K562 (cell line): ENCODE measurements around the gene CACNA2D3. TPM values are rescaled to one million over a fixed set of nuclear protein-coding genes. Genes with fewer than 3 reads are reported as not detected.

ENCODE experiments used
- ATAC-seq: fragments of 200-7000 bp; cut with Tn5 transposase; 3 replicates; pipeline ENCODE4 v1.9.1; 2020; ENCODE audit warnings: moderate library complexity
- BruUV-seq: library from RNA; stranded (reverse); fragments of 400-500 nt; replicated peaks from 2 replicates; lab custom pipeline; 2021; lab: Mats Ljungman, UMichigan
- CTCF ChIA-PET: fragments of 300-600 bp; formaldehyde crosslinking; extraction: SDS; loops from one replicate; lab custom pipeline; 2021; ENCODE audit warnings: low intra/inter-chr PET ratio; lab: Yijun Ruan, JAX
- POLR2A ChIA-PET: fragments of 300-600, 350-650 bp; sonication (Branson Sonifier 250); formaldehyde crosslinking; extraction: SDS; loops from one replicate; lab custom pipeline; 2021; ENCODE audit warnings: antibody characterized with exemption, inconsistent platforms; lab: Yijun Ruan, JAX
- DNase-seq, 4 experiments: peaks; one replicate each; pipeline versions ENCODE4 v3.0.0 to v3.0.0-alpha.2; 2011 to 2018; ENCODE audit warnings: low spot score in 3 of 4, mixed read lengths in 3 of 4; ENCODE audit errors: extremely low read depth in 1 of 4
- FAIRE-seq: peaks from 2 replicates; lab custom pipeline; 2011; peaks lifted over from hg19 to GRCh38; lab: Jason Lieb, UNC
- H2AFZ ChIP-seq: 2 replicates; pipeline ENCODE4 v1.6.0; 2011; ENCODE audit warnings: low read depth, low read length, control low read depth, inconsistent platforms
- H3K27ac ChIP-seq: fragments of 200-600 bp; 3 replicates; pipeline ENCODE4 v1.8.0; 2011; ENCODE audit warnings: low read depth, mild to moderate bottlenecking, control low read depth, inconsistent platforms, low read length, moderate library complexity, mixed read lengths; ENCODE audit errors: extremely low read depth
- H3K27me3 ChIP-seq, 2 experiments: fragments of 300-600 bp in 1 of 2; 2 replicates in 1 of 2; 3 replicates in 1 of 2; pipeline versions ENCODE4 v1.6.0 to v1.8.0; 2011; ENCODE audit warnings: inconsistent platforms in 2 of 2, low read length in 2 of 2, mild to moderate bottlenecking in 1 of 2, mixed read lengths in 1 of 2, moderate library complexity in 1 of 2; ENCODE audit not compliant: control insufficient read depth in 2 of 2, insufficient read depth in 2 of 2
- H3K36me3 ChIP-seq: fragments of 300-600 bp; 3 replicates; pipeline ENCODE4 v1.8.0; 2011; ENCODE audit warnings: mild to moderate bottlenecking, low read length, inconsistent platforms; ENCODE audit not compliant: control insufficient read depth, insufficient read depth
- H3K4me1 ChIP-seq, 2 experiments: fragments of 200-600 bp in 1 of 2; replicated peaks in 1 of 2; 2 replicates in 1 of 2; 3 replicates in 1 of 2; pipeline versions ENCODE4 v1.5.1 to v1.8.0; 2011; ENCODE audit warnings: inconsistent platforms in 2 of 2, low read length in 2 of 2, mild to moderate bottlenecking in 1 of 2, mixed read lengths in 1 of 2, moderate library complexity in 1 of 2; ENCODE audit not compliant: control insufficient read depth in 2 of 2, insufficient read depth in 2 of 2
- H3K4me2 ChIP-seq: 2 replicates; pipeline ENCODE4 v1.6.1; 2011; ENCODE audit warnings: low read length, control low read depth, inconsistent platforms, mixed read lengths; ENCODE audit not compliant: insufficient read depth
- H3K4me3 ChIP-seq: fragments of 200-600 bp; sonication (generic), shearing (Covaris generic); 2 replicates; pipeline ENCODE4 v1.5.1; 2016; ENCODE audit warnings: control low read depth, inconsistent platforms
- H3K79me2 ChIP-seq: fragments of 200-600 bp; 3 replicates; pipeline ENCODE4 v1.8.0; 2011; ENCODE audit warnings: low read length, inconsistent platforms; ENCODE audit not compliant: control insufficient read depth, insufficient read depth
- H3K9ac ChIP-seq, 2 experiments: 2 replicates each; pipeline versions ENCODE4 v1.6.0 to v1.6.1; 2011; ENCODE audit warnings: low read depth in 2 of 2, low read length in 2 of 2, control low read depth in 1 of 2, inconsistent platforms in 1 of 2, mild to moderate bottlenecking in 1 of 2, mixed read lengths in 1 of 2; ENCODE audit not compliant: insufficient read depth in 1 of 2
- H3K9me1 ChIP-seq: one replicate; pipeline ENCODE4 v1.6.0; 2011; ENCODE audit warnings: inconsistent platforms, mild to moderate bottlenecking, low read length, moderate library complexity; ENCODE audit not compliant: control insufficient read depth, insufficient read depth
- H3K9me3 ChIP-seq: replicated peaks from 2 replicates; pipeline ENCODE4 v1.5.1; 2011; ENCODE audit warnings: low read depth, low read length, inconsistent platforms; ENCODE audit not compliant: control insufficient read depth, insufficient read depth
- H4K20me1 ChIP-seq: replicated peaks from 2 replicates; pipeline ENCODE4 v1.6.1; 2011; ENCODE audit warnings: low read length, inconsistent platforms, mixed read lengths; ENCODE audit not compliant: control insufficient read depth, insufficient read depth
- C11orf30 ChIP-seq: fragments of 450-650 bp; IDR thresholded peaks from 2 replicates; pipeline ENCODE4 v1.6.1; 2016; ENCODE audit warnings: low read depth, mild to moderate bottlenecking
- EGR1 ChIP-seq: fragments of 450-650 bp; conservative IDR thresholded peaks from 2 replicates; pipeline ENCODE4 v1.6.1; 2017; ENCODE audit warnings: mild to moderate bottlenecking
- ELF4 ChIP-seq: fragments of 450-650 bp; formaldehyde crosslinking; IDR thresholded peaks from 2 replicates; pipeline ENCODE4 v1.4.0; 2022; ENCODE audit warnings: missing genetic modification characterization
- ETV6 ChIP-seq, 3 experiments: fragments of 150-350 bp in 1 of 3; sonication (generic) in 1 of 3; formaldehyde crosslinking in 1 of 3; IDR thresholded peaks; 2 replicates each; pipeline versions ENCODE4 v1.6.1 to v1.8.0; 2014 to 2022; ENCODE audit warnings: borderline replicate concordance in 2 of 3, low read depth in 2 of 3, antibody characterized with exemption in 1 of 3, low read length in 1 of 3, mild to moderate bottlenecking in 1 of 3, missing genetic modification reagents in 1 of 3
- FOXA3 ChIP-seq, 2 experiments: fragments of 450-650 bp in 1 of 2; sonication (generic) in 1 of 2; formaldehyde crosslinking; IDR thresholded peaks in 1 of 2; conservative IDR thresholded peaks in 1 of 2; 2 replicates each; pipeline versions ENCODE4 v1.4.0 to v1.8.0; 2020 to 2022; ENCODE audit warnings: mild to moderate bottlenecking in 2 of 2, missing genetic modification reagents in 1 of 2
- GTF2A2 ChIP-seq: IDR thresholded peaks from 2 replicates; pipeline ENCODE4 v1.6.1; 2016; ENCODE audit warnings: mild to moderate bottlenecking, missing genetic modification characterization, missing compliant biosample characterization
- HLTF ChIP-seq: fragments of 450-650 bp; IDR thresholded peaks from 2 replicates; pipeline ENCODE4 v1.6.1; 2016
- HOXB6 ChIP-seq: fragments of 250-450 bp; sonication (Bioruptor Pico); IDR thresholded peaks from 2 replicates; pipeline ENCODE4 v1.5.1; 2022; ENCODE audit warnings: mild to moderate bottlenecking, borderline replicate concordance
- LEF1 ChIP-seq: fragments of 450-650 bp; IDR thresholded peaks from 2 replicates; pipeline ENCODE4 v1.6.1; 2016; ENCODE audit warnings: mild to moderate bottlenecking
- MECOM ChIP-seq: fragments of 250-450 bp; sonication (Bioruptor Pico); IDR thresholded peaks from 2 replicates; pipeline ENCODE4 v1.8.0; 2022; ENCODE audit warnings: inconsistent platforms
- NFIX ChIP-seq: fragments of 250-450 bp; sonication (Bioruptor Pico); IDR thresholded peaks from 2 replicates; pipeline ENCODE4 v1.4.0; 2020; ENCODE audit warnings: low read depth, mild to moderate bottlenecking, moderate library complexity
- RBM14 ChIP-seq: fragments of 200-400 bp; formaldehyde crosslinking; IDR thresholded peaks from 2 replicates; pipeline ENCODE4 v1.6.1; 2018; ENCODE audit warnings: low read depth, mild to moderate bottlenecking, low read length, moderate library complexity, borderline replicate concordance; ENCODE audit not compliant: insufficient read depth
- RBM25 ChIP-seq: fragments of 200-400 bp; formaldehyde crosslinking; IDR thresholded peaks from 2 replicates; pipeline ENCODE4 v1.6.1; 2018; ENCODE audit warnings: low read length, low read depth, moderate library complexity; ENCODE audit not compliant: severe bottlenecking
- XRCC5 ChIP-seq: fragments of 200-400 bp; formaldehyde crosslinking; IDR thresholded peaks from 2 replicates; pipeline ENCODE4 v1.6.1; 2017; ENCODE audit warnings: low read depth, mild to moderate bottlenecking, low read length
- ZFP36 ChIP-seq: fragments of 150-350 bp; IDR thresholded peaks from 2 replicates; pipeline ENCODE4 v1.6.1; 2018; ENCODE audit warnings: low read length, low read depth; ENCODE audit not compliant: partially characterized antibody
- ZNF224 ChIP-seq: sonication (generic); formaldehyde crosslinking; IDR thresholded peaks from 2 replicates; pipeline ENCODE4 v1.8.0; 2022; ENCODE audit warnings: mild to moderate bottlenecking, missing genetic modification reagents
- WGBS: fragments of 100-300 bp; shearing (Covaris generic); methylation state at CpG from one replicate; pipeline ENCODE4 v1.1.6; 2016; ENCODE audit warnings: low coverage, mixed read lengths; ENCODE audit not compliant: insufficient coverage; ENCODE audit errors: missing lambda C conversion rate; 5-methylcytosine and 5-hydroxymethylcytosine counted together
- in situ Hi-C: fragments of 300-500 bp; cut with MboI; formaldehyde crosslinking; loops from 4 replicates; pipeline ENCODE4 v1.15.0; 2018; ENCODE audit warnings: inconsistent platforms, mixed read lengths
- intact Hi-C: fragments of 100-400 bp; cut with micrococcal nuclease; formaldehyde crosslinking; loops from 2 replicates; pipeline ENCODE4 v1.14.2; 2022
- polyA plus RNA-seq, 8 experiments: library from polyadenylated mRNA; depleted of rRNA in 4 of 8; stranded (reverse) in 5 of 8; unstranded in 3 of 8; fragments of >200 nt; fragmentation: Nextera tagmentation in 2 of 8; fragmentation: Illumina TruSeq in 1 of 8; extraction: Ambion mirVana in 2 of 8; extraction: Trizol in 1 of 8; gene quantifications; 2 replicates each; pipeline versions ENCODE4 v1.2.1 to v1.2.3, GENCODE V29; 2011 to 2014; ENCODE audit warnings: inconsistent platforms in 1 of 8, missing spikeins in 1 of 8
- total RNA-seq, 7 experiments: library from RNA; depleted of rRNA in 6 of 7; stranded (reverse); fragments of >200 nt in 6 of 7; fragmentation: Illumina TruSeq in 2 of 7; extraction: Trizol in 2 of 7; gene quantifications; 2 replicates each; pipeline versions ENCODE4 v1.2.1 to v1.2.3, GENCODE V29; 2011 to 2021; ENCODE audit warnings: low replicate concordance in 1 of 7
- TF ChIP-seq, protein P1 (sequence below): conservative IDR thresholded peaks from 2 replicates; pipeline ENCODE4 v1.6.1; 2011; ENCODE audit warnings: low read depth, mild to moderate bottlenecking, low read length; ENCODE audit not compliant: control insufficient read depth
- TF ChIP-seq, protein P2 (sequence below): fragments of 250-450 bp; sonication (Bioruptor Pico); IDR thresholded peaks from 2 replicates; pipeline ENCODE4 v1.4.0; 2020; ENCODE audit warnings: mild to moderate bottlenecking, moderate library complexity
- TF ChIP-seq, protein P3 (sequence below): fragments of 200-800 bp; sonication (Bioruptor generic); IDR thresholded peaks from 2 replicates; pipeline ENCODE4 v1.6.1; 2017; ENCODE audit warnings: missing genetic modification characterization, missing compliant biosample characterization

Gene CACNA2D3
- total and polyA plus RNA-seq, 9 of the 15 experiments (the other 6 are each of a cell fraction or from before 2014, with no cell fraction given): 0.01 TPM; not detected in 8

DNA sequence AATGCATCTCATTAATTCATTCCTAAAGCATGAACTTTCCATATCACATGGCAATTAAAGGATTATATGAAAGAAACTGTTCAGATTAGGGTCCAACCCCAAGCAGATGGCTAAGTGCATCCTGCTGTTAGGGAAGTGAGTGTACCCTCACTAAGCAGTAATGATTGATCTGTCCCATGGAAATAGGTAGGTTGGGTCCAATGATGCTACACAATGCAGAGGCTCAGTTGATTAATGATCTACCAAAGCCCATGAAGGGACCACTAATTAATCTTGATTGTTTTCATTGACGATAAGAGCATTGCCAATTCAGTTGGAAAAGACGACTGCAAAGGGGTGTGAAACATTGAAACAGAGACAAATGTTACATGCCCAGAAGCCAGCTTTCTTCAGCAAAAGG lies 1000.0 kb downstream of the CACNA2D3 start:
- DNase-seq (no peak), ATAC-seq (no peak)
- no peak overlapping the region for H2AFZ ChIP-seq
- no TSS peak for BruUV-seq
- TF ChIP-seq NFIX (CRISPR knock-in tag) (no peak), XRCC5 (no peak), GTF2A2 (tag) (no peak), RBM14 (no peak), EGR1 (no peak), HLTF (no peak), FOXA3 (CRISPR knock-in tag; conservative IDR thresholded peaks at IDR 0.05 in 1 of 2, IDR thresholded peaks at IDR 0.05 in 1 of 2) (no peak), MECOM (CRISPR knock-in tag) (no peak), RBM25 (no peak), C11orf30 (no peak), ETV6 (IDR thresholded peaks at IDR 0.05; ENCODE audit: borderline replicate concordance in 1 of 2, low read depth in 2 of 2, low read length in 1 of 2) (no peak), ETV6 (CRISPR knock-in tag; IDR thresholded peaks at IDR 0.05; ENCODE audit: borderline replicate concordance) (no peak), ZNF224 (CRISPR knock-in tag) (no peak), ZFP36 (no peak), HOXB6 (CRISPR knock-in tag) (no peak), ELF4 (no peak), LEF1 (no peak)
- TF ChIP-seq, protein P1, sequence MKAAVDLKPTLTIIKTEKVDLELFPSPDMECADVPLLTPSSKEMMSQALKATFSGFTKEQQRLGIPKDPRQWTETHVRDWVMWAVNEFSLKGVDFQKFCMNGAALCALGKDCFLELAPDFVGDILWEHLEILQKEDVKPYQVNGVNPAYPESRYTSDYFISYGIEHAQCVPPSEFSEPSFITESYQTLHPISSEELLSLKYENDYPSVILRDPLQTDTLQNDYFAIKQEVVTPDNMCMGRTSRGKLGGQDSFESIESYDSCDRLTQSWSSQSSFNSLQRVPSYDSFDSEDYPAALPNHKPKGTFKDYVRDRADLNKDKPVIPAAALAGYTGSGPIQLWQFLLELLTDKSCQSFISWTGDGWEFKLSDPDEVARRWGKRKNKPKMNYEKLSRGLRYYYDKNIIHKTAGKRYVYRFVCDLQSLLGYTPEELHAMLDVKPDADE: no peak
- TF ChIP-seq, protein P2, sequence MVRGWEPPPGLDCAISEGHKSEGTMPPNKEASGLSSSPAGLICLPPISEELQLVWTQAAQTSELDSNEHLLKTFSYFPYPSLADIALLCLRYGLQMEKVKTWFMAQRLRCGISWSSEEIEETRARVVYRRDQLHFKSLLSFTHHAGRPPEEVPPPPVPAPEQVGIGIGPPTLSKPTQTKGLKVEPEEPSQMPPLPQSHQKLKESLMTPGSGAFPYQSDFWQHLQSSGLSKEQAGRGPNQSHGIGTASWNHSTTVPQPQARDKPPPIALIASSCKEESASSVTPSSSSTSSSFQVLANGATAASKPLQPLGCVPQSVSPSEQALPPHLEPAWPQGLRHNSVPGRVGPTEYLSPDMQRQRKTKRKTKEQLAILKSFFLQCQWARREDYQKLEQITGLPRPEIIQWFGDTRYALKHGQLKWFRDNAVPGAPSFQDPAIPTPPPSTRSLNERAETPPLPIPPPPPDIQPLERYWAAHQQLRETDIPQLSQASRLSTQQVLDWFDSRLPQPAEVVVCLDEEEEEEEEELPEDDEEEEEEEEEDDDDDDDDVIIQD: no peak
- TF ChIP-seq, protein P3, sequence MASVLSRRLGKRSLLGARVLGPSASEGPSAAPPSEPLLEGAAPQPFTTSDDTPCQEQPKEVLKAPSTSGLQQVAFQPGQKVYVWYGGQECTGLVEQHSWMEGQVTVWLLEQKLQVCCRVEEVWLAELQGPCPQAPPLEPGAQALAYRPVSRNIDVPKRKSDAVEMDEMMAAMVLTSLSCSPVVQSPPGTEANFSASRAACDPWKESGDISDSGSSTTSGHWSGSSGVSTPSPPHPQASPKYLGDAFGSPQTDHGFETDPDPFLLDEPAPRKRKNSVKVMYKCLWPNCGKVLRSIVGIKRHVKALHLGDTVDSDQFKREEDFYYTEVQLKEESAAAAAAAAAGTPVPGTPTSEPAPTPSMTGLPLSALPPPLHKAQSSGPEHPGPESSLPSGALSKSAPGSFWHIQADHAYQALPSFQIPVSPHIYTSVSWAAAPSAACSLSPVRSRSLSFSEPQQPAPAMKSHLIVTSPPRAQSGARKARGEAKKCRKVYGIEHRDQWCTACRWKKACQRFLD (CRISPR knock-in tag): no peak
- TF ChIP-seq, all 486 proteins: peak for 0
- H3K4me3 ChIP-seq: no peak overlapping the region
- in situ Hi-C loops: no loop called here
- no peak overlapping the region for H3K27ac ChIP-seq
- H3K9me3 ChIP-seq: no peaks in the 10 kb centered on the region
- H3K4me1 ChIP-seq: no peaks in the 10 kb centered on the region
- peaks cover 0 to under 1% of the 10 kb centered on the region in 2 experiments; a peak in 1 of 5 replicates for H3K27me3 ChIP-seq
- ChIA-PET CTCF (no interaction called here), POLR2A (interaction anchor here (0.6 kb wide), 1 partner anchor 12 kb away, joined by 3 read pairs; no protein-coding TSS in a partner anchor)
- no peak overlapping the region for H3K4me2 ChIP-seq
- no peaks in the 10 kb centered on the region for H3K36me3 ChIP-seq
- no peaks in the 10 kb centered on the region for H3K79me2 ChIP-seq
- H3K9ac ChIP-seq: no peak overlapping the region
- 6% methylated on average over 2 of the region's 2 CpGs for WGBS
- no peak for FAIRE-seq
- no peaks in the 10 kb centered on the region for H3K9me1 ChIP-seq
- no peaks in the 10 kb centered on the region for H4K20me1 ChIP-seq
- intact Hi-C loops: no loop called here
